ENCODE data around the gene HSD11B2.
A peak's percentile ranks its signal among the peaks of the same experiment; 100 is the strongest.

HSD11B2 gene

GRCh38 chr16:67468731-67469130, 37.8 kb downstream of the HSD11B2 start:
- no peak for TF ChIP-seq CTCF (IDR thresholded peaks at IDR 0.05; ENCODE audit: low read depth, low read length)
- no peak for DNase-seq (ENCODE audit: low read depth, low spot score)
- no peak overlapping the region for H3K4me3 ChIP-seq (ENCODE audit: low read depth, low read length)
- in situ Hi-C loops (cut with HindIII; ENCODE audit: low sequenced_read_pairs) = no loop called here

- TF ChIP-seq CTCF (IDR thresholded peaks at IDR 0.05; ENCODE audit: low read depth, low read length) = no peak
- in situ Hi-C loops (cut with HindIII; ENCODE audit: low sequenced_read_pairs) = no loop called here
- no peak for DNase-seq (ENCODE audit: low read depth, low spot score)
- H3K4me3 ChIP-seq (ENCODE audit: low read depth, low read length) = no peak overlapping the region
These were observed 39.4 kb downstream of the HSD11B2 start for GRCh38 chr16:67470359-67470758.

DNA sequence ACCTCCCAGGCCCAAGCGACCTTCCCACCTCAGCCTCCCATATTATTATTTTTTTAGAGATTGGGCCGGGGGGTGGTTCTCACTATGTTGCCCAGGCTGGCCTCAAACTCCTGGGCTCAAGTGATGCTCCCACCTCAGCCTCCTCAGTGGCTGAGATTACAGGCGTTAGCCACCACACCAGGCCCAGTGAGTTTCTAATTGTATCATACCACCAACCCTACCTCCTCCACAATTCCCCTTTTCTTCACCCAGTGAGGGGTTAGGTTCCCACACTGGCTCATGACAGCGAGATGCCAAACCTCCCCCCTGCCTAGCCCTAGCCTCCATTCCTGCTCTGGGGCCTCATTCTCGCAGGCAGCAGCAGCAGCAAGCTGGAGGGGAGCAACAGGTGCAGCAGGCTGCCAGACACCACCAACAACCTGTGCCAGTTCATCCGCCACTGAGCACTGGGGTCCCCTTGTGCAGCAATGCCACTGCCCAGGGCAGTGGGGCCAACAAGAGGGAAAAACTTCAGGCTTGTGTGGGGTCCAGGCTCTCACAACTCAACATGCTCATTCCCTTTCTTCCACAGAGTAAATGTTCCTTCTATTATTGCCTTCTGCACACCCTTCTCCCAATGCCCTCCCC, 41.0 kb downstream of the HSD11B2 start:
- DNase-seq (ENCODE audit: low read depth, low spot score) = no peak
- no peak for TF ChIP-seq CTCF (IDR thresholded peaks at IDR 0.05; ENCODE audit: low read depth, low read length)
- H3K4me3 ChIP-seq (ENCODE audit: low read depth, low read length) = no peak overlapping the region
- in situ Hi-C loops (cut with HindIII; ENCODE audit: low sequenced_read_pairs) = no loop called here

DNA sequence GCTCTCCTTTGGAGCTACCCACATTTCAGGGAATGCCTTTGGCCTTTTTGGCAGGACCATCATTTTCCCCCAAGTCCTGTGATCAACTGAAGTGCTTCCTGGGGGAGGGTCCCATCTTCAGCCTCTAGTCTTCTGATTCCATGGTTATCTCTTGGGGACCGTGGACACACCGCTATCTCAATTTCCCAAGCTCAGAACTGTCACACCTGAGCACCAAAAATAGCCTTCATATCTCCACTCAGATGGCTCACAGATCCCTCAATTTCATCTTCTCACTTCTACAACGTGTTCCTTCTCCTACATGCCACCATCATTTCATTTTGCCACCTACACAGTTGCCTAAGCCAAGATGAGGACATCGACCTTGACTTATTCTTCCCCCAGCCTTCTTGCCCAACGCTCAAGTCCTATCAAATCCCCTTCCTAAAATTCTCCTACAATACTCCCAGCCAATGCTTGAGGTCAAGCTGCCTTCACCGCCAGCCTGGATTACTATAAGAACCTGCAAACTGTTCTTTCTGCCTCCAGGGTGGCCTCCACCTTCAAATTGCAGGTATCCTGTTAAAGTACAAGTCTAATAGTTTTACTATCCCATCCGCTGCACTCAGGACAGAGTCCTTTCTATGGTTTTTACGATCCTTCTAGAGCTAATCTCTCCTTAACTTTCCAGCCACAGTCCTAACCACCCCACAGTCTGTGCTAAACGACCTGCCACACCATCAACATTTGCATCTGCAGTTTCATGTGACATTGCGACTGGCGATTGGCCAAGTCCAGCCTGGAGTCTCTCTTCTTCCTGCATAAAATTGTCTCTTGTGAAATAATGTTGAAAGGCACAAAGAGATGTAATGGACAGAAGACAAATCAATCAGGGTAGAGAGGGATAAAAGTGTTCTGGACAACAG, 43.9 kb downstream of the HSD11B2 start:
- no peak for DNase-seq (ENCODE audit: low read depth, low spot score)
- in situ Hi-C loops (cut with HindIII; ENCODE audit: low sequenced_read_pairs) = no loop called here
- no peak for TF ChIP-seq CTCF (IDR thresholded peaks at IDR 0.05; ENCODE audit: low read depth, low read length)
- no peak overlapping the region for H3K4me3 ChIP-seq (ENCODE audit: low read depth, low read length)

- no peak for DNase-seq (ENCODE audit: low read depth, low spot score)
- no peak overlapping the region for H3K4me3 ChIP-seq (ENCODE audit: low read depth, low read length)
- in situ Hi-C loops (cut with HindIII; ENCODE audit: low sequenced_read_pairs) = no loop called here
- TF ChIP-seq CTCF (IDR thresholded peaks at IDR 0.05; ENCODE audit: low read depth, low read length) = no peak
These were observed 47.1 kb downstream of the HSD11B2 start for GRCh38 chr16:67477960-67478554.

DNA sequence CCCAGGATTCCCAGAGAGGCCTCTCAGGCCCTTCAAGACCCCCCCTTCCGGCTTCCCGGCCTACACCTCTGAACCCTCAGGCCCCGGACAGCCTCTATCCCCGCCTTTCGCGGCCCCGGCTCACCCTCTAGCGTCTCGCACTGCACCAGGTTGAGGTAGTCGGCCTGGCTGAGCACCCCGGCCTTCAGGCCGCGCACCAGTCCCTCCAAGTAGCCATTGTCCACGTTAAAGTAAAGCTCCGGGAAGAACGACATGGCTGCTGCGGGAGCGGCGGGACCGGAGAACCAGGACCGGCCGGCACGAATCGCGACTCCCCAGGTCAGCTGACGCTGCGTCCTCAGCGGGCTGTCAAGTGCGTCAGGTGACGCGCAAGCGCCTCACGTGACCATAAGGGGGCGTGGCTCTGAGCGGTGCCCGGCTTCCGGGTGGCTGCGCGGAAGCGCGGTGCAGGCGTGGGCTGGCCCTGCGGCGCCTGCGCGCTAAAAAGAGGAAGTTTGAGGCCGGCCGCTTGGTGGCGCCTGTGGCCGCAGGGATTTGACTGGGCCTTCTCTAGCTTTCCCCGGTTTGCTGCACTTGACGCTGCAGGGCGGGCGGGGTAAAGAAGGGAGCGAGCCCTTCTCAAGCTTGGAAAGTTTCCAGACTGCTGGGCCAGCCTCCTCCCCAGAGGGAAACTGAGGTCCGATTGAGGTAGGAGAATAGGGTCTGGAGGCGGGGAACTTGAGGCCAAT, 50.1 kb downstream of the HSD11B2 start, which contains the start of gene ATP6V0D1:
ATP6V0D1 (minus strand) TSS at position 325 of the 728 bp plus-strand sequence; CDS start at position 254, 71 bp downstream.
- DNase-seq (ENCODE audit: low read depth, low spot score) = peak; percentile 99
- TF ChIP-seq CTCF (IDR thresholded peaks at IDR 0.05; ENCODE audit: low read depth, low read length) = peak; percentile 85
- in situ Hi-C loops (cut with HindIII; ENCODE audit: low sequenced_read_pairs) = no loop called here

More for the DNA sequence above, 50.1 kb downstream of the HSD11B2 start, which contains the start of gene ATP6V0D1:
- peak within 1 kb of the TSS; percentile 100 for H3K4me3 ChIP-seq (ENCODE audit: low read depth, low read length)
